IMR-90 (cell line): ENCODE data around the gene CCDC9. TPM values are rescaled to one million over a fixed set of nuclear protein-coding genes. Genes with fewer than 3 reads are reported as not detected.
"Not testable (repeated sequence)": the region's sequence is repeated elsewhere in the genome, so short reads cannot be mapped to it uniquely, and the experiment has no call there.

Source experiments
- ATAC-seq: fragments of 200-7000 bp; cut with Tn5 transposase; 2 replicates; pipeline ENCODE4 v1.9.1; 2020; ENCODE audit warnings: low read depth, mild to moderate bottlenecking, moderate library complexity
- BruUV-seq: library from RNA; stranded (reverse); fragments of 400-500 nt; replicated peaks from 2 replicates; lab custom pipeline; 2021; lab: Mats Ljungman, UMichigan
- CTCF ChIA-PET: fragments of 300-600 bp; formaldehyde crosslinking; extraction: SDS; loops from one replicate; lab custom pipeline; 2021; ENCODE audit warnings: antibody characterized with exemption; lab: Yijun Ruan, JAX
- POLR2A ChIA-PET: fragments of 300-600 bp; sonication (Branson Sonifier 250); formaldehyde crosslinking; loops from one replicate; lab custom pipeline; 2022; ENCODE audit warnings: antibody characterized with exemption; ENCODE audit not compliant: unreplicated experiment; lab: Charles Lee
- DNase-seq: peaks from one replicate; pipeline ENCODE4 v3.0.0; 2013
- H2AFZ ChIP-seq: replicated peaks from 2 replicates; pipeline ENCODE3; 2013; ENCODE audit warnings: low read length, mild to moderate bottlenecking; ENCODE audit not compliant: poor library complexity
- H2AK5ac ChIP-seq: 2 replicates; pipeline ENCODE4 v1.6.1; 2013; ENCODE audit warnings: low read depth, low read length, inconsistent platforms
- H2AK9ac ChIP-seq: replicated peaks from 2 replicates; pipeline ENCODE3; 2013; ENCODE audit warnings: mild to moderate bottlenecking, low read depth, low read length, moderate library complexity; ENCODE audit not compliant: poor library complexity
- H2BK120ac ChIP-seq: 2 replicates; pipeline ENCODE4 v1.6.1; 2013; ENCODE audit warnings: low read depth, low read length, inconsistent platforms
- H2BK15ac ChIP-seq: 3 replicates; pipeline ENCODE4 v1.6.1; 2013; ENCODE audit warnings: low read depth, low read length, inconsistent platforms
- H2BK20ac ChIP-seq: 2 replicates; pipeline ENCODE4 v1.6.1; 2013; ENCODE audit warnings: low read depth, mild to moderate bottlenecking, inconsistent platforms, low read length, moderate library complexity
- H2BK5ac ChIP-seq: 2 replicates; pipeline ENCODE4 v1.6.1; 2013; ENCODE audit warnings: mild to moderate bottlenecking, low read depth, low read length, inconsistent platforms; ENCODE audit not compliant: poor library complexity, severe bottlenecking
- H3K14ac ChIP-seq: replicated peaks from 2 replicates; pipeline ENCODE4 v1.6.1; 2013; ENCODE audit warnings: low read depth, low read length, inconsistent platforms
- H3K18ac ChIP-seq: 2 replicates; pipeline ENCODE4 v1.6.1; 2013; ENCODE audit warnings: low read depth, low read length, control low read depth
- H3K23ac ChIP-seq: 2 replicates; pipeline ENCODE4 v1.6.1; 2013; ENCODE audit warnings: low read depth, low read length, inconsistent platforms
- H3K27ac ChIP-seq: 2 replicates; pipeline ENCODE4 v1.5.1; 2013; ENCODE audit warnings: mild to moderate bottlenecking, control low read depth, low read length; ENCODE audit not compliant: insufficient read depth
- H3K27me3 ChIP-seq: 2 replicates; pipeline ENCODE4 v1.6.1; 2013; ENCODE audit warnings: low read length; ENCODE audit not compliant: control insufficient read depth, insufficient read depth
- H3K36me3 ChIP-seq: 2 replicates; pipeline ENCODE4 v1.6.1; 2013; ENCODE audit warnings: low read length, mixed read lengths; ENCODE audit not compliant: control insufficient read depth, insufficient read depth
- H3K4ac ChIP-seq: 2 replicates; pipeline ENCODE4 v1.6.1; 2013; ENCODE audit warnings: low read depth, low read length, inconsistent platforms
- H3K4me1 ChIP-seq: 2 replicates; pipeline ENCODE4 v1.6.1; 2013; ENCODE audit warnings: low read length, mixed read lengths; ENCODE audit not compliant: control insufficient read depth, insufficient read depth
- H3K4me2 ChIP-seq: 2 replicates; pipeline ENCODE4 v1.6.1; 2013; ENCODE audit warnings: low read depth, mild to moderate bottlenecking, control low read depth, low read length, moderate library complexity
- H3K4me3 ChIP-seq: 2 replicates; pipeline ENCODE4 v1.5.1; 2013; ENCODE audit warnings: low read depth, mild to moderate bottlenecking, control low read depth, low read length, moderate library complexity; ENCODE audit not compliant: insufficient read depth
- H3K56ac ChIP-seq: 2 replicates; pipeline ENCODE4 v1.6.1; 2013; ENCODE audit warnings: low read length, inconsistent platforms; ENCODE audit not compliant: insufficient read depth; ENCODE audit errors: extremely low read depth
- H3K79me1 ChIP-seq, 2 experiments: 2 replicates each; pipeline ENCODE4 v1.6.1; 2013; ENCODE audit warnings: low read length in 2 of 2, inconsistent platforms in 1 of 2, low read depth in 1 of 2
- H3K9ac ChIP-seq: 2 replicates; pipeline ENCODE4 v1.6.1; 2013; ENCODE audit warnings: low read depth, low read length, control low read depth
- H3K9me1 ChIP-seq: 2 replicates; pipeline ENCODE4 v1.6.1; 2013; ENCODE audit warnings: low read length, inconsistent platforms; ENCODE audit not compliant: insufficient read depth
- H3K9me3 ChIP-seq: 2 replicates; pipeline ENCODE4 v1.6.1; 2013; ENCODE audit warnings: low read length; ENCODE audit not compliant: control insufficient read depth, insufficient read depth
- H4K20me1 ChIP-seq: 2 replicates; pipeline ENCODE4 v1.6.1; 2013; ENCODE audit warnings: low read length, inconsistent platforms; ENCODE audit not compliant: insufficient read depth
- H4K5ac ChIP-seq: 2 replicates; pipeline ENCODE4 v1.6.1; 2013; ENCODE audit warnings: mild to moderate bottlenecking, low read depth, low read length, control low read depth
- H4K8ac ChIP-seq, 2 experiments: 2 replicates each; pipeline ENCODE4 v1.6.1; 2013; ENCODE audit warnings: low read depth in 2 of 2, low read length in 2 of 2, control low read depth in 1 of 2, inconsistent platforms in 1 of 2
- H4K91ac ChIP-seq: 2 replicates; pipeline ENCODE4 v1.6.1; 2013; ENCODE audit warnings: low read depth, low read length, inconsistent platforms; ENCODE audit not compliant: insufficient read depth
- WGBS, 2 experiments: methylation state at CpG; one replicate each; pipeline versions ENCODE4 v1.1.5 to v1.1.7; 2013; ENCODE audit warnings: missing lambda C conversion rate in 2 of 2; ENCODE audit not compliant: insufficient read length in 1 of 2; ENCODE audit errors: extremely low coverage in 2 of 2; 5-methylcytosine and 5-hydroxymethylcytosine counted together
- dilution Hi-C: fragments of 300-500 bp; cut with HindIII; formaldehyde crosslinking; loops from one replicate; pipeline ENCODE4 v1.14.3; 2018; ENCODE audit warnings: low sequenced_read_pairs; ENCODE audit not compliant: unreplicated experiment
- in situ Hi-C: fragments of 300-500 bp; cut with MboI; formaldehyde crosslinking; loops from 3 replicates; pipeline ENCODE4 v1.14.3; 2019; ENCODE audit warnings: low sequenced_read_pairs, inconsistent platforms, mixed read lengths
- intact Hi-C: fragments of 100-400 bp; cut with micrococcal nuclease; formaldehyde crosslinking; loops from 2 replicates; pipeline ENCODE4 v1.10.0; 2022
- polyA plus RNA-seq, 3 experiments: library from polyadenylated mRNA; depleted of rRNA; stranded (reverse); fragments of >200 nt; gene quantifications; 2 replicates each; pipeline ENCODE4 v1.2.3, GENCODE V29; 2012; ENCODE audit warnings: low replicate concordance in 1 of 3
- total RNA-seq: library from RNA; depleted of rRNA; stranded (reverse); fragments of >200 nt; gene quantifications from 2 replicates; pipeline ENCODE4 v1.2.3, GENCODE V29; 2012

The CCDC9 gene
- total and polyA plus RNA-seq, 2 of the 4 experiments (the other 2 are of a cell fraction) = 2.9 to 8.6 TPM

DNA sequence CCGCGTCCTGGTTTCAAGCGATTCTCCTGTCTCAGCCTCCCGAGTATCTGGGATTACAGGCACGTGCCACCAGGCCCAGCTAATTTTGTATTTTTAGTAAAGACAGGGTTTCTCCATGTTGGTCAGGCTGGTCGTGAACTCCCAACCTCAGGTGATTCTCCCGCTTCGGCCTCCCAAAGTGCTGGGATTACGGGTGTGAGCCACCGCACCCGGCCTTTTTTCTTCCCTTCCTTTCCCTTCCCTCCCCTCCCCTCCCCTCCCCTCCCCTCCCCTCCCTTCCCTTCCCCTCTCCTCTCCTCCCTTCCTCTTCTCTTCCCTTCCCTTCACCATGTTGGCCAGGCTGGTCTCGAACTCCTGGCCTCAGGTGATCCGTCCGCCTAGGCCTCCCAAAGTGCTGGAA is 44.5 kb downstream of the CCDC9 start:
- H3K4me2 ChIP-seq, H3K9ac ChIP-seq, H3K18ac ChIP-seq, H2BK120ac ChIP-seq, POLR2A ChIA-PET, ATAC-seq, DNase-seq, H3K9me3 ChIP-seq, intact Hi-C loops, H2AK9ac ChIP-seq, H4K8ac ChIP-seq, H2AFZ ChIP-seq, H4K20me1 ChIP-seq, H2BK5ac ChIP-seq, H3K27me3 ChIP-seq, H3K4me3 ChIP-seq, H4K5ac ChIP-seq, H4K91ac ChIP-seq, H3K27ac ChIP-seq, H2BK20ac ChIP-seq, H3K4me1 ChIP-seq, H3K14ac ChIP-seq, H3K4ac ChIP-seq, H3K79me1 ChIP-seq, BruUV-seq, H2AK5ac ChIP-seq, CTCF ChIA-PET, H3K23ac ChIP-seq, H3K9me1 ChIP-seq, H2BK15ac ChIP-seq, dilution Hi-C loops, H3K36me3 ChIP-seq, in situ Hi-C loops, H3K56ac ChIP-seq: not testable (repeated sequence)
- WGBS, 2 experiments = no CpG with 5 or more reads among the region's 14 CpGs
